HG02588 (cell line): ENCODE measurements around the gene SLC5A10.

Experiments used
- ATAC-seq: cut with Tn5 transposase; IDR thresholded peaks from one replicate; pipeline ENCODE4 v1.9.1; 2021; ENCODE audit warnings: mild to moderate bottlenecking, moderate library complexity; ENCODE audit not compliant: unreplicated experiment

SLC5A10 gene

GRCh38 chr17:19000531-19001325 lies 48.8 kb downstream of the SLC5A10 start:
- no peak for ATAC-seq

GRCh38 chr17:19001907-19002590 lies 50.1 kb downstream of the SLC5A10 start:
- ATAC-seq, result no peak

- no peak for ATAC-seq
Measured at GRCh38 chr17:19002805-19003542, 51.0 kb downstream of the SLC5A10 start.

GRCh38 chr17:19003543-19004420 lies 51.8 kb downstream of the SLC5A10 start:
- ATAC-seq, result peak; percentile 19

GRCh38 chr17:19004421-19005136 lies 52.6 kb downstream of the SLC5A10 start, which contains the start of gene FAM83G:
Gene FAM83G (minus strand): TSS chr17:19004764. CDS start chr17:19004041, 723 bp downstream.
- peak; percentile 65 for ATAC-seq

- ATAC-seq, result no peak
Measured at GRCh38 chr17:19005137-19005773, 53.3 kb downstream of the SLC5A10 start.

GRCh38 chr17:19005789-19006430 lies 53.9 kb downstream of the SLC5A10 start:
- ATAC-seq, result no peak

- ATAC-seq, result no peak
Measured at GRCh38 chr17:19006698-19007097, 54.7 kb downstream of the SLC5A10 start.

- ATAC-seq, result no peak
Measured at GRCh38 chr17:19009970-19010369, 58.0 kb downstream of the SLC5A10 start.

- ATAC-seq, result no peak
Measured at GRCh38 chr17:19010729-19011505, 59.0 kb downstream of the SLC5A10 start.

GRCh38 chr17:19011581-19011980 lies 59.6 kb downstream of the SLC5A10 start:
- no peak for ATAC-seq

GRCh38 chr17:19012171-19013080 lies 60.5 kb downstream of the SLC5A10 start:
- no peak for ATAC-seq

GRCh38 chr17:19013226-19013625 lies 61.3 kb downstream of the SLC5A10 start:
- ATAC-seq, result no peak

- no peak for ATAC-seq
Measured at GRCh38 chr17:19013806-19014627, 62.1 kb downstream of the SLC5A10 start.

GRCh38 chr17:19014628-19015215 lies 62.8 kb downstream of the SLC5A10 start:
- ATAC-seq, result no peak

- ATAC-seq, result no peak
Measured at GRCh38 chr17:19015428-19015827, 63.5 kb downstream of the SLC5A10 start.
